Neural crest cell (in vitro differentiated cells): Measurements from ENCODE around the gene CD14. TPM values are rescaled to one million over a fixed set of nuclear protein-coding genes. Genes with fewer than 3 reads are reported as not detected.
A peak's percentile ranks its signal among the peaks of the same experiment; 100 is the strongest.
"Not testable (repeated sequence)": the region's sequence is repeated elsewhere in the genome, so short reads cannot be mapped to it uniquely, and the experiment has no call there.

Experiments
- DNase-seq: peaks from one replicate; pipeline ENCODE4 v3.0.0; 2021; ENCODE audit warnings: low read depth, mixed read lengths, low spot score
- H3K27ac Mint-ChIP-seq: one replicate; pipeline ENCODE4 v1.8.0; 2021; ENCODE audit warnings: mild to moderate bottlenecking, mixed read lengths; ENCODE audit not compliant: unreplicated experiment
- H3K27me3 Mint-ChIP-seq: 2 replicates; pipeline ENCODE4 v1.8.0; 2021; ENCODE audit warnings: low read depth, mild to moderate bottlenecking, mixed read lengths
- H3K36me3 Mint-ChIP-seq: 2 replicates; pipeline ENCODE4 v1.8.0; 2021; ENCODE audit warnings: low read depth, mild to moderate bottlenecking, mixed read lengths
- H3K4me1 Mint-ChIP-seq: 2 replicates; pipeline ENCODE4 v1.8.0; 2021; ENCODE audit warnings: mixed read lengths
- H3K4me3 Mint-ChIP-seq: one replicate; pipeline ENCODE4 v1.8.0; 2021; ENCODE audit warnings: mild to moderate bottlenecking, mixed read lengths
- H3K9me3 Mint-ChIP-seq: 2 replicates; pipeline ENCODE4 v1.8.0; 2021; ENCODE audit warnings: mixed read lengths
- CTCF ChIP-seq: fragments of 200-600 bp; sonication (generic); conservative IDR thresholded peaks from 2 replicates; pipeline ENCODE4 v1.5.0; 2021; ENCODE audit warnings: antibody characterized with exemption, mild to moderate bottlenecking
- total RNA-seq: library from RNA; stranded (reverse); gene quantifications from 2 replicates; pipeline ENCODE4 v1.2.1, GENCODE V29; 2021

The CD14 gene
- total RNA-seq, 1 donor from 2014 or later, result 0.28 TPM

DNA sequence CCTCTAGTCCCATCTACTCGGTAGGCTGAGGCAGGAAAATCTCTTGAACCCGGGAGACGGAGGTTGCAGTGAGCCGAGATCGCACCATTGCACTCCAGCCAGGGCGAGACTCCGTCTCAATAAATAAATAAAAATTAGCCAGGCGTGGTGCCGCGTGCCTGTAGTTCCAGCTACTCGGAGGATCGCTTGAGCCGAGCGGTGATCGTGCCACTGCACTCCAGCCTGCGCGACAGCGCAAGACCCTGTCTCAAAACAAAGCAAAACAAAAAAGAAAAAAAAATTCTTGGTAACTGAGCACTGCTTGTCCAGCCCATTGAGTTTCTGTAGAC, 31.0 kb upstream of the CD14 start:
- H3K9me3 Mint-ChIP-seq, result no peaks in the 10 kb centered on the region
- no peak for DNase-seq
- no peak overlapping the region for H3K27ac Mint-ChIP-seq
- H3K36me3 Mint-ChIP-seq, result peaks cover 22% of the 10 kb centered on the region
- H3K4me1 Mint-ChIP-seq, result peaks cover 28% of the 10 kb centered on the region
- peak overlapping the region; percentile 95 for H3K4me3 Mint-ChIP-seq
- no peaks in the 10 kb centered on the region for H3K27me3 Mint-ChIP-seq
- no peak for TF ChIP-seq CTCF

- H3K4me3 Mint-ChIP-seq, H3K9me3 Mint-ChIP-seq, H3K27me3 Mint-ChIP-seq, DNase-seq, H3K27ac Mint-ChIP-seq: not testable (repeated sequence)
- Mint-ChIP-seq H3K4me1 (peaks cover 14% of the 10 kb centered on the region), H3K36me3 (peaks cover 18% of the 10 kb centered on the region)
Observed at GRCh38 chr5:140660371-140660770, 27.4 kb upstream of the CD14 start.

DNA sequence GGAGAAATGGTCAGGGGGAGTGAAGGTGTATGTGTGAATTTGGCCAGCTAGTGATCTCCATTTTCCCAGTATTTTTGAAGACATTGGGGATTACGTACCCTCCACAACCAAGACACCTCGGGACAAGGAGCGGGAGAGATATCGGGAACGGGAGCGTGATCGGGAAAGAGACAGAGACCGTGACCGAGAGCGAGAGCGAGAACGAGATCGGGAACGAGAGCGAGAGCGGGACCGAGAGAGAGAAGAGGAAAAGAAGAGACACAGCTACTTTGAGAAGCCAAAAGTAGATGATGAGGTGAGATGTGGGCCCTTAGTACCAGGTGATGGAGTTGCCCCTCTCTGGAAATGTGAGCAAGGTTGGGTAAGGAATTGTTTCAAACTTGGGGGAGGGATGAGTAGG, 25.9 kb upstream of the CD14 start:
- H3K27me3 Mint-ChIP-seq, result no peaks in the 10 kb centered on the region
- no peak for TF ChIP-seq CTCF
- H3K4me1 Mint-ChIP-seq, result peaks cover 3% of the 10 kb centered on the region

GRCh38 chr5:140647042-140647419, 14.1 kb upstream of the CD14 start:
- Mint-ChIP-seq H3K9me3 (no peaks in the 10 kb centered on the region), H3K27me3 (no peaks in the 10 kb centered on the region), H3K4me3 (peak overlapping the region; percentile 92), H3K27ac (no peak overlapping the region), H3K36me3 (peaks cover 10% of the 10 kb centered on the region), H3K4me1 (peaks cover 27% of the 10 kb centered on the region)
- DNase-seq, result no peak
- no peak for TF ChIP-seq CTCF

More for the DNA sequence above, 25.9 kb upstream of the CD14 start:
- Mint-ChIP-seq H3K27ac (no peak overlapping the region), H3K9me3 (no peaks in the 10 kb centered on the region), H3K4me3 (no peak overlapping the region), H3K36me3 (peaks cover 23% of the 10 kb centered on the region)
- DNase-seq, result no peak

DNA sequence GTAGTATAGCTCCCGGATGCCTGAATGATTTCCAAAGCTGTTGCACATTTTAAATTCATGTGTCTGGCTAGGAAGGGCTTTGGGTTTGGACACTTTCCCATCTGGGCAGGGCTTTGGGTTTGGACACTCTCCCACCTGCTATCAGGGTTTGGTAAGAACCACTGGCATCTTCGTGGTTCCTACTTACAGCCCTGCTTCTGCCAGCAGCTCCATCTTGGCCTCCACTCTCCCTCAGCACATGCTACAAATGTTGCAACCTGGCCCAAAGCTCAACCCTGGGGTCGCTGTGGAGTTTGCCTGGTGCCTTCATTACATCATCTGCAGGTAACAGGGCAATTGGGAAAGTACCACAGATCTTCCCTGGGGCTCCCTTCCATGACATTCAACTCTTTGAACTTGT, 9.7 kb upstream of the CD14 start:
- no peak overlapping the region for H3K27ac Mint-ChIP-seq
- DNase-seq, result no peak
- peak overlapping the region; percentile 75 for H3K4me3 Mint-ChIP-seq
- peaks cover 43% of the 10 kb centered on the region for H3K4me1 Mint-ChIP-seq
- H3K36me3 Mint-ChIP-seq, result peaks cover 6% of the 10 kb centered on the region
- H3K27me3 Mint-ChIP-seq, result no peaks in the 10 kb centered on the region
- peaks cover 4% of the 10 kb centered on the region for H3K9me3 Mint-ChIP-seq
- no peak for TF ChIP-seq CTCF

- H3K36me3 Mint-ChIP-seq, result peaks cover 6% of the 10 kb centered on the region
- peaks cover 4% of the 10 kb centered on the region for H3K9me3 Mint-ChIP-seq
- TF ChIP-seq CTCF, result no peak
- peaks cover 36% of the 10 kb centered on the region for H3K4me1 Mint-ChIP-seq
- no peaks in the 10 kb centered on the region for H3K27me3 Mint-ChIP-seq
- peak overlapping the region; percentile 87 for H3K4me3 Mint-ChIP-seq
- H3K27ac Mint-ChIP-seq, result no peak overlapping the region
- no peak for DNase-seq
Observed at GRCh38 chr5:140641716-140642115, 8.7 kb upstream of the CD14 start.
